VCaP (cell line): ENCODE measurements around the gene ADGRL3.
"Not testable (repeated sequence)": the region's sequence is repeated elsewhere in the genome, so short reads cannot be mapped to it uniquely, and the experiment has no call there.

ENCODE experiments used
- H3K27ac ChIP-seq: fragments of 450-650 bp; 2 replicates; pipeline ENCODE4 v1.5.1; 2017
- TF ChIP-seq, protein P1 (sequence below): fragments of 450-650 bp; conservative IDR thresholded peaks from 2 replicates; pipeline ENCODE4 v1.5.1; 2017; ENCODE audit warnings: mild to moderate bottlenecking, moderate library complexity

The ADGRL3 gene

DNA sequence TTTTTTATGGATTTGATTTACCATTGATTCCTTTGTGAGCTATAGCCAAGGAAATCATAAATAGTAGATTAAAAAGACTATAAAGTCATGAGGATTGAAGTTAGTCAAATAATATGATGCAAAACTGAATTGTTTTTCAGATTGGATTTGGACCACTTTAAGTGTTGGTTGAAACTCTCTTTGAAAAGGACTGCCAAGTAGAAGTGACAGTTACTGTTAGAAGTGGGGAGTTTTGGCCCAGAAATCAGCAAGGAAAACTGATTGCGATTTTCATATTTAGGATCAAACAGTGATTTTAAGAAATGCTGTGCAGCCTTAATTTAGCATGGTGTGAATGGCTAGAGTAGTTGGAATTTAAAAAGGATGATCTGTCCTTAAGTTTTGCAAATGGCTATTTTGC is 4.9 kb downstream of the ADGRL3 start:
- TF ChIP-seq, protein P1, sequence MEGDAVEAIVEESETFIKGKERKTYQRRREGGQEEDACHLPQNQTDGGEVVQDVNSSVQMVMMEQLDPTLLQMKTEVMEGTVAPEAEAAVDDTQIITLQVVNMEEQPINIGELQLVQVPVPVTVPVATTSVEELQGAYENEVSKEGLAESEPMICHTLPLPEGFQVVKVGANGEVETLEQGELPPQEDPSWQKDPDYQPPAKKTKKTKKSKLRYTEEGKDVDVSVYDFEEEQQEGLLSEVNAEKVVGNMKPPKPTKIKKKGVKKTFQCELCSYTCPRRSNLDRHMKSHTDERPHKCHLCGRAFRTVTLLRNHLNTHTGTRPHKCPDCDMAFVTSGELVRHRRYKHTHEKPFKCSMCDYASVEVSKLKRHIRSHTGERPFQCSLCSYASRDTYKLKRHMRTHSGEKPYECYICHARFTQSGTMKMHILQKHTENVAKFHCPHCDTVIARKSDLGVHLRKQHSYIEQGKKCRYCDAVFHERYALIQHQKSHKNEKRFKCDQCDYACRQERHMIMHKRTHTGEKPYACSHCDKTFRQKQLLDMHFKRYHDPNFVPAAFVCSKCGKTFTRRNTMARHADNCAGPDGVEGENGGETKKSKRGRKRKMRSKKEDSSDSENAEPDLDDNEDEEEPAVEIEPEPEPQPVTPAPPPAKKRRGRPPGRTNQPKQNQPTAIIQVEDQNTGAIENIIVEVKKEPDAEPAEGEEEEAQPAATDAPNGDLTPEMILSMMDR, result no peak
- no peak overlapping the region for H3K27ac ChIP-seq

DNA sequence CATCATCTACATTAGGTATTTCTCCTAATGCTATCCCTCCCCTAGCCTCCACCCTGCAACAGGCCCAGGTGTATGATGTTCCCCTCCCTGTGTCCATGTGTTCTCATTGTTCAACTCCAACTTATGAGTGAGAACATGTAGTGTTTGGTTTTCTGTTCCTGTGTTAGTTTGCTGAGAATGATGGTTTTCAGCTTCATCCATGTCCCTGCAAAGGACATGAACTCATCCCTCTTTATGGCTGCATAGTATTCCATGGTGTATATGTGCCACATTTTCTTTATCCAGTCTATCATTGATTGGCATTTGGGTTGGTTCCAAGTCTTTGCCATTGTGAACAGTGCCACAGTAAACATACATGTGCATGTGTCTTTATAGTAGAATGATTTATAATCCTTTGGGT is 7.0 kb downstream of the ADGRL3 start:
- not testable (repeated sequence) for H3K27ac ChIP-seq

DNA sequence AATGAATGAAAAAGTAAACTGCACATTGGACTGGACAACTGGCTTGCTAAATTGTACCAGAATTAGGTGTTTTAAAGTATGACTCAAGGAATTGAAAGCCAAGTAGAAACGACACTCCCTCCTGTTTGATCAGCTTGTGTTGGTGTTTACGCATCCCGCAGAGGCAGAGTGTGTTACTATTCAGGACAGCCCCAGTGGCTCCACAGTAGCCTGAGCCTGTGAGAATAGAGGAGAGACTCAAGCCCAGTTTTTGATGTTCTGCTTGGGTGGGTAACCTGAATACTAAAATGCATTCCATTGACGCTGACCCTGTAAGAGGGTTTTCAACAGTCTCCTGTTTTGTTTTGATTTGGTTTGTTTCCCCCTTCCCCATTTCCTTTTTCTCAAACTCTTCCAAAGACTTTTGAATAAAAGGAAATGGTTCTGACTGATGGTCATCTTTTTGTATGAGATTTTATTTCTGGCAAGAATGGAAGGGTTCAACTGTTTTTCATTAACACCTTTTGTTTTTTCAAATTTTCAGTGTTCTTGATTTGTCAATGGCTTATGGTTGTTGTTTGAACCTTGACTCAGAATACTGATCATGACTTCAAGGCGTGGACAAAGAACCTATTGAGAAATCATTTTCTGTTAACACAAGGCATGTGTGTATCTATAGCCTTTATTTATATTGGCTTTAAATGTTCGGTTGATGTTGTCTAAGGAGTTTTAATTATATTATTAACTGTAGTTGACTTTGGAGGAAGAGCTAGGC is 10.2 kb downstream of the ADGRL3 start:
- TF ChIP-seq, protein P1, result no peak

DNA sequence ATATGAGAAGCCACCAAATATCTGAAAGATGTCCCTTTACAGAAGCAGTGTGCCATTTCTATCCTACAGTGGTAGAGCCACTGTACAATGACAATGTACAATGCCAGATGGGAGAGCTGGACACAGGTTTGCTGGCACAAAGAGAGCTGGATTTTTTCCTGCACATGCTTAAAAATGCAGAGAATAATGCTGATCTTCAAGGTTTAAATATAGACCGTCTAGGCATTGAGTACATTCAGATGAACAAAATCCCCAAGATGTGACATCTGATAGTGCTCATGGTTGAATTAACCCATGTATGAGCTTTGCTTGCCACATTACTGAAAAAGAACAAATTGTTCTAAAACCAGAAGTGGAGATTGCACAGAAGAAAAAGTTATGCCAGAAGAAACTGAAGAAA is 11.7 kb downstream of the ADGRL3 start:
- TF ChIP-seq, protein P1, result no peak
- no peak overlapping the region for H3K27ac ChIP-seq

More for the DNA sequence above, 10.2 kb downstream of the ADGRL3 start:
- H3K27ac ChIP-seq, result no peak overlapping the region

DNA sequence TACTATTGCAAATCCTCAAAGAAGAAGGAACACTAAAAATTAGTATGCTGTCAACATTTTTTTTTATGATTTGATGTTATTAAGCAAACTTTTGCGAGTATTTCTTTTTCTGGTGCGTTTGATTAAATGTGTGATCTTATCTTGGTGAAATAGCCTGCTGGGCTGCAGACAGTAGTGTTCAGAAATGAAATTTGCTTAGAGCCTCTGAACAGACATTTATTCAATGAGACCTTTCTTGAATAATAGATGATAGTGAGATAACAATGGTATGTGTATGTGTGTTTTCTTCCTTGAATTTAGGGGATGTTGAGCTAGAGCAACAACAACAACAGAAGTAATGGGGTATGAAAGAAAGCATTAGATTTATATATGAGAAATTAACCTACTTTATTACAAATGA is 12.7 kb downstream of the ADGRL3 start:
- no peak overlapping the region for H3K27ac ChIP-seq
- TF ChIP-seq, protein P1, result no peak

DNA sequence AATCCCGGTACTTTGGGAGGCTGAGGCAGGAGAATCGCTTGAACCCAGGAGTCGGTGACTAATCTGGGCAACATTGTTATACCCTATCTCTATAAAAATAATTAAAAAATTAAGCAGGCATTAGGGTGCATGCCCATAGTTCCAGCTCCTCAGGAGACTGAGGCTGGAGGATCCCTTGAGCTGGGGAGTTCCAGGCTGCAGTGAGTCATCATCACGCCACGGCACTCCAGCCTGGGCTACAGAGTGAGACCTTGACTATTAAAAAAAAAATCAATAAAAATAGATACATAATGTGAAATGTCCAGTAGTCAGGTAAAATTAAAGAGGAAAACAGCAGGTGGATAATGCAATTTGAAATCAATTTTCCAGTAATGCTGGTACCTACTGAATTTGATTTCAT is 14.6 kb downstream of the ADGRL3 start:
- TF ChIP-seq, protein P1, result no peak
- no peak overlapping the region for H3K27ac ChIP-seq

DNA sequence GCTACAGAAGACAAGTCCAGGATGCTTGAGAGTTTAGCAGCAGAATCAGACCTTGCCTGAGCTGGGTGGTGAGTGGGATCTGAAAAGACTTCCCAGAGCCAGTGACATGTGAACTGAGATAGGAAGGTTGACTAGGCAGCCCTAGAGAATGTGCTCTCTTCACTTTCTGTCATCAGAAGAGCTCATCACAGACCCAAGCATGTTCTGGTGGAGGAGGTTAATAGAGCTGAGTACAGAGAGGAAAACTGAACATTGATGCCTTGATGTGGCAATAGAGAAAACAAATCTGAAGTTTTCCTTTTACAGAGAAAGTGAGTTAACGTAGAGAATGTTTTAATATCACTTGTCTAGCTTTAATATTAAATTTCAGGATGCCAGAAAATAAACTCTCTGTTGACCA is 17.1 kb downstream of the ADGRL3 start:
- TF ChIP-seq, protein P1, result no peak
- no peak overlapping the region for H3K27ac ChIP-seq

DNA sequence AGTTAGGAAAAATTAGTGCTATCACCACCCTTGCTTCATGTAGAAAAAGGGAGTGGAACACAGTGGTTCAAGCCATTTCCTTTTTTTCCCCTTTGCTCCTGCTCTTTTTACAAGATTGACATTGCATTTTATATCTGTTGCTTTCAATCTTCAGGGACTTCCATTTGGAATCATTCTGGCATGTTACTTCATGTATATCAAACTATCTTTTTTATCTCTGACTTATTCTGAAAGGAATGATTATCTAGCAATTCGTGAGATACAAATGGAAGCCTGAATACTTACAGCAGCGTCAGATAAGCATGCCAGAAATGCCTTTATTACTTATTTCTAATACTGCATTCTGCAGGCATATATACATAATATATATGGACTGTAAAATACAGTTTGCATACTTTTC is 20.4 kb downstream of the ADGRL3 start:
- TF ChIP-seq, protein P1, result no peak

More for the DNA sequence above, 20.4 kb downstream of the ADGRL3 start:
- H3K27ac ChIP-seq, result no peak overlapping the region
